NOMO-1 treated with DMSO at 0.1 percent for 48 hours (cell line): Measurements from ENCODE around the gene TCTN1.
"Not testable (repeated sequence)": the region's sequence is repeated elsewhere in the genome, so short reads cannot be mapped to it uniquely, and the experiment has no call there.

Experiments
- DNase-seq: peaks from one replicate; lab custom pipeline; 2025; ENCODE audit not compliant: unreplicated experiment; lab: John Stamatoyannopoulos, UW

Gene TCTN1

DNA sequence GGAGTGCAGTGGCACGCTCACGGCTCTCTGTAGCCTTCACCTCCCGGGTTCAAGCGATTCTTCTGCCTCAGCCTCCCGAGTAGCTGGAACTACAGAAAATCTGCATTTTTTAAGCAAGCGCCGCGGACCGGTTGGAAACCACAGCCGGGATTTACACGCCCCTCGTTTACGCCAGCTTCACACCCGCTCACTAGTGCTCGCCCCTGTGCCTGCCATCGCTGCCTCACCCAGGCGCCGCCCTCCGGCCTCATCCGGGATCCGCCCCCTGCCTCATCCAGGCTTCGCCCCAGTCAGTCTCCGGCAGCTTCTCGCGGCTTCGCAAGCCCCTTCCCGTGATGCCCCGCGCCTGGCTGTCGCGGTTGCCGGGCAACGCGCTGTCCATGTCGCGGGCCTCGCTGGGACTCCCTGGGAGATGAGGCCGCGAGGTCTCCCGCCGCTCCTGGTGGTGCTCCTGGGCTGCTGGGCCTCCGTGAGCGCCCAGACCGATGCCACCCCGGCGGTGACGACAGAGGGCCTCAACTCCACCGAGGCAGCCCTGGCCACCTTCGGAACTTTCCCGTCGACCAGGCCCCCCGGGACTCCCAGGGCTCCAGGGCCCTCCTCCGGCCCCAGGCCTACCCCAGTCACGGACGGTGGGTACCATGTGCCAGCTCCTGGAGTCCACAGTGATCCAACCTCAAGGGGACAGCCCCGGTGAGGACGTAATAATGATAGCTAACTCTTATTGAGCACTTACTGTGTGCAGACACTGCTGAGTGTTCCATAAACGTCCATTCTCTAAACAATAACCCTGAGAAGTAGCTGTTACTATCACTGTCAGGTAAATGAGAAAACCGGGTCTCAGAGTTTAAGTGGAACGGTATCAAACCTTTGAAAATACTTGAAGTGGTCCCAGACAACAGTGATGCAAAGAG, at the start of gene TCTN1:
TCTN1 (plus strand) TSS at position 359 of the 914 bp plus-strand sequence; CDS start at position 413, 54 bp downstream.
- peak; percentile 98 for DNase-seq

DNA sequence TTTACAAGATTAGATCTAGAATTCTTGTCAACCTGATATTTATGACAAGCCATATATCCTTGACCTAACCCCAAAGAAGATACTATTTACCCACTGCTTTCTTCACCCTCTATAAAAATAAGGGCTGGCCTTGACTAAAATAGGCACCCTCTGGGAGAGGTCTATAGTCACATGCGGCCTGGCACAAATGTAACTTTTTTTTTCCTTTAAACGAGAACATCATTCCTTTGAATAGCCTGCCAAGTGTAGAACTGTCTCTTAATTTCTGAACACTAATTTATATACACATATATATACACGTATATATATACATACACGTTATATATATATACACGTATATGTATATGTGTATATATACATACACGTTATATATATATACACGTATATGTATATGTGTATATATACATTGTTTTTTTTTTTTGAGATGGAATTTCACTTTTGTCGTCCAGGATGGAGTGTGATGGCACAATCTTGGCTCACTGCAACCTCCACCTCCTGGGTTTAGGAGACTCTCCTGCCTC, 49.4 kb upstream of the TCTN1 start:
- DNase-seq = no peak

DNA sequence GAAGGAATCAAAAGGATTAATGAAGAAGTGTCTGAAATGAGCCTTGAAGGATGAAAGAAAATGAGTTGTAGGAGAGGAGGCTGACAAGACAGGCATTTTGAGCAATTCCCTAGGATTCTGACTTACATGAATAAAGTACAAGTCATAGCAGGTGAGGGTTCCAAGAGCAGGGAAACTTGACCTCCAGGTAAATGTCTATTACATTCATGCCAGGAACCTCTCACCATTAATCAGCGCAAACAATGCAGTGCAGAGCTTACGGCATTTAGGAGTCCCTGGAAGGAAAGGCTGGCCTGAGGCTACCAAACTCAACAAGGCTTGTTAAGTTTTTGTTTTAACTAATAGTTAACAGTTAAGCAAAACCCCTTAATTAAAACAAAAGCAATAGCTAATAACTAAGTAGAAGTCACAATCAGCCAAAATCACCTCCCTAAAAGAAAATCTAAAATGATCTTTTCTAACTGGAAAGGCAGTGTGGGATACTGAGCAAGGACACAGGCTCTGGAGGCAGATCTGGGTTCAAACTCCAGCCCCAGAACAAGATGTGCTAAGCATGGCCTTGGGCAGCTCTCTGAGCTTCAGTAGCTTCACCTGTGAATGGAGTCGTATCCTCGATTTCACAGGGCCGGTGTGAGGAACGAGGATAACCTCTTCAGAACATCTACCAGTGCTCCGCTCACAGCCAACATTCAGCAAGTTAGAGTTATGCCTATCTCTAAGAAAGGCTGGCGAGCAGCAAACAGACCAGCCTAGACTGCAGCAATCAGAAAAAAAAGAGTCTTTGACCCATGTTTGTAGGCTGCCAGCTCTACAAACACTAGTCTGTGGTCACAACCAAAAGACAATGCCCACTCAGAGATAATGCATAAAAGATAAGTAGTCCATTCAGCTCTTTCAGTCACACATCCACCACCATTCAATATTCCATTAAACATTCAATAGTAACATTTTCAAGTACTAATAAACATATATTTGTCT, 47.7 kb upstream of the TCTN1 start:
- no peak for DNase-seq

DNA sequence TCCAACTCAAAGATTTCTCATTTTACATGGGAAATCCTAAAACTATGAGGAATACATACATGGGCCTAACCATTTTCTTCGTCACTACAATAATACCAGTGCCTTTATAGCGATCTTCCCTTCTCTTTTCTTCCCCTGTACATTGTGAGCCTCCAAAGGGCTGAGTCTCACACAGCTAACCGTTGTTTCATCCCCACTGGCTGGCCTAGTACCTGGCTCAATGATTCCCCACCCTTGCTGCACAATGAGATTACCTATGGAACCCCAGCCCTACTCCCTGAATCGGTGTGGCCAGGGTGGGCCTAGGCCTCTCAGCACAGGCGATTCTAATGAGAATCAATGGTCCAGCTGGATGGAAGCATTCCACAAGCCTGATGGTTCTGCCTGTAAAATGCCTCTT, 46.9 kb upstream of the TCTN1 start:
- no peak for DNase-seq

DNA sequence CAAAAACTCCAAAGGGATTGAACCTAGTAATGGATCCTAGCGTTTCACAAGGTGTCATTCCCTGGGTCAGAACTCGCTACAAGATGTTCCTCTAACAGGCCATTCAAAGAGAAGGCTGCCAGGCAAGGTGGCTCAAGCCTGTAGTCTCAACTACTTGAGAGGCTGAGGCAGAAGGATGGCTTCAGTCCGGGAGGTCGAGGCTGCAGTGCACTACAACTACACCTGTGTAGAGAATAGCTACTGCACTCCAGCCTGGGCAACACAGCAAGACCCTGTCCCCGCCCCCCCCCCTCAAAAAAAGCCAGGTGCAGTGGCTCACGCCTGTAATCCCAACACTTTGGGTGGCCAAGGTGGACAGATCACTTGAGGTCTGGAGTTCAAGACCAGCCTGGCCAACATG, 45.2 kb upstream of the TCTN1 start:
- no peak for DNase-seq

DNA sequence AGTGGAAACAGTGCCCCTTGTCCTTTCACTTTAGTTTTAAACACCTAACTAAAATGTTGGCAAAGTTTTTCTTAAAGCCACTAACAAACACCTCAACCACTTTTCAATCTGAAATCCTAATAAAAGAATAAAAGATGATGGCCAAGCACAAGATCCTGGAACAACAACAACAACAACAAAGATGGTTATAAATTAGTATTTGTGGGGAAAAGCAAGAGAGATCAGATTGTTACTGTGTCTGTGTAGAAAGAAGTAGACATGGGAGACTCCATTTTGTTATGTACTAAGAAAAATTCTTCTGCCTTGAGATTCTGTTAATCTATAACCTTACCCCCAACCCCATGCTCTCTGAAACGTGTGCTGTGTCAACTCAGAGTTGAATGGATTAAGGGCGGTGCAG, 44.1 kb upstream of the TCTN1 start:
- not testable (repeated sequence) for DNase-seq

DNA sequence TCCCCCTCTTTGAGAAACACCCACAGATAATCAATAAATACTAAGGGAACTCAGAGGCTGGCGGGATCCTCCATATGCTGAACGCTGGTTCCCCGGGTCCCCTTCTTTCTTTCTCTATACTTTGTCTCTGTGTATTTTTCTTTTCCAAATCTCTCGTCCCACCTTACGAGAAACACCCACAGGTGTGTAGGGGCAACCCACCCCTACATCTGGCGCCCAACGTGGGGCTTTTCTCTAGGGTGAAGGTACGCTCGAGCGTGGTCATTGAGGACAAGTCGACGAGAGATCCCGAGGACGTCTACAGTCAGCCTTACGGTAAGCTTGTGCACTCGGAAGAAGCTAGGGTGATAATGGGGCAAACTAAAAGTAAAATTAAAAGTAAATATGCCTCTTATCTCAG, 43.1 kb upstream of the TCTN1 start:
- not testable (repeated sequence) for DNase-seq

DNA sequence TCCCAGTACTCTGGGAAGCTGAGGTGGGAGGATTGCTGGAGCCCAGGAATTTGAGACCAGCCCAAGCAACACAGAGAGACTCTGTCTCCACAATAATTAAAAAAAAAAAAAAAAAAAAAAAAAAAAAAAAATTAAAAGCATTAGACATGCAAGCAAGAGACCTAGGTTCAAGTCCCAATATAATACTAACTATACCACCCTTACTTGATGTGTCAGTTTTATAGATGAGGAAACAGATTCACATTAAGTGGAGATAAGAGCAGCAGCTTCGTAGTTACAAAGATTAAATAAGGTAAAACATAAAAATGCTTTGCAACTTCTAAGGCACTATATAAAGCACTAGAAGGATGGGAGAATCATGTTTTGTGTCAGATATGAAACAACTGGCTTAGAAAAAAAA, 39.9 kb upstream of the TCTN1 start:
- no peak for DNase-seq

DNA sequence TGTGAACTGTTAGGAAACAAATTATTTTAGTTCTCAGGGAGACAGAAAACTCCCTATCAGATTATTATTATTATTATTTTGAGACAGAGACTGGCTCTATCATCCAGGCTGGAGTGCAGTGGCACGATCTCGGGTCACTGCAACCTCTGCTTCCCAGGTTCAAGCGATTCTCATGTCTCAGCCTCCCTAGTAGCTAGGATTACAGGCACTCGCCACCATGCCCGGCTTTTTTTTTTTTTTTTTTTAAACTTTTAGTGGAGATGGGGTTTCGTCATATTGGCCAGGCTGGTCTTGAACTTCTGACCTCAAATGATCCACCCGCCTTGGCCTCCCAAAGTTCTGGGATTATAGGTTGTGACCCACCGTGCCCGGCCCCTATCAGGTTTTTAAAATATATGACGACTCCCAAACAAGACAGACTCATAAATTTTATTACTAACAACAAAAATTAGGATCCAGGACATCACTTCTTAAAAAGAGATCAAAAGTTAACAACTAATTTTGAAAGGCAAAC, 39.2 kb upstream of the TCTN1 start:
- DNase-seq = not testable (repeated sequence)

DNA sequence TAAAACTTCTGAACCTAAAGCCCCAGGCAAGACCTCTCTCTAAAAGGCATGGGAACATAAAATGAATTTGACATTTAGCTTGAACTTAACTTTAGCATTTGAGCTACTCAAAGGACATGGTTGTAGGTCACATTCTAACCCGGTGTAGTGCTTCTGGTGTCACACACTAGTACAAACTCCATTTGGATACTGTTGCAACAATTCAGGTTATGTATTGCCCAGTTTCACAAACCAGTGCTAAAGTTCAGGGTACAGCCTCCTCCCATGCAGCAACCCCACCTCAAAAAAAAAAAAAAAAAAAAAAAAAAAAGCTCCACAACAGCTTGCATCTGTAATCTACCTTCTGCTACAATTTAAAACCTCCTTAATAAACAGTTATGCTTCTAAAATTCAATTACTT, 38.6 kb upstream of the TCTN1 start:
- peak; percentile 6 for DNase-seq

DNA sequence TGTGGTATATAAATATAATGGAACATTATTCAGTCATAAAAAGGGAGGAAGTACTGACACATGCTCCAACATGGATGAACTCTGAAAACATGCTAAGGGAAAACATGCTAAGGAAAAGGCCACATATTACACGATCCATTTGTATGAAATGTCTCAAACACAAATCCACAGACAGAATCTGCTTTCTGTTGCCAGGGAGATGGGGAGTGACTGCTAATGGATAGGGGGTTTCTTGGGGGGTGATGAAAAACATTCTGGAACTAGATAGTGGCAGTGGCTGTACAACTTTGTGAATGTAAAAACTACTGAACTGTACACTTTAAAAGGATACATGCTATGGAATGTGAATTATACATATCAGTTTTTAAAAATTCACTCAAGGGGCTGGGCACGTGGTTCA, 37.4 kb upstream of the TCTN1 start:
- DNase-seq = no peak

DNA sequence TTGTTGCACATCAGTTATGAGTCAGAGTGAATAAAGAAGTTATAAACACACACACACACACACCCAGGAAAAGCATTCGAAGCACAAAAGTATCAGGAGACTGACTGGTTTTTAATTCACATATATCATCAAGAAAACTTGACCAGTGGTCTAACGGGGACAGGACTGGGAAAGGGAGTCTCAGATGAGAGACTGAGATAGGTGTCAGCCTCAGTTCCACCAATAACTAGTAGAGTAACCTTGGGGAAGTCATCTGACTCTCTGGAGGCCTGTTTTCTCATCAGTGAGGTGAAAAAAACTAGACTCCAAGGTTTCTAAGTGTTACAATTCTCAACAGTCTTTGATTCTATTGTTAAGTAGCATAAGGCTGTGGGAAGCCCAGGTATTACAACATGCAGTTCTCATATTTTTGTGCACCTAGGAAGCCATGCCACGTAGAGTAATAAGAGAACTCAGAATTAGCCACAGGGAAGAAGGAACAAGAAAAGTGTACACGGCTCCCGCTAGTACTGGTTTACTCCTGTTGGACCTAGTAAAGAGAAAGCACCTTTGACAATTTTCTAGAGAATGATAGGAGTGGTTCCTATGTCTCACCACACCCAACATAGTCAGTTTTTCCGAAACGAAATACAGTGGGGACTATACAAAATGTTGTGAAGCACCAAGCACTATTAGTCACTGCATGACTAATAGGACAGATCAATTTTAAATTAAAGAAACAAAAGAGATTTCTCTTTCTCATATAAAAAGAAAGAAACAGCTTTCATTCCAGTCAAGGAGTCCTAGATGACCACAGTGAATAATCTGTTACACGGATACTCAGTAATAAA, 35.9 kb upstream of the TCTN1 start:
- peak; percentile 69 for DNase-seq

DNA sequence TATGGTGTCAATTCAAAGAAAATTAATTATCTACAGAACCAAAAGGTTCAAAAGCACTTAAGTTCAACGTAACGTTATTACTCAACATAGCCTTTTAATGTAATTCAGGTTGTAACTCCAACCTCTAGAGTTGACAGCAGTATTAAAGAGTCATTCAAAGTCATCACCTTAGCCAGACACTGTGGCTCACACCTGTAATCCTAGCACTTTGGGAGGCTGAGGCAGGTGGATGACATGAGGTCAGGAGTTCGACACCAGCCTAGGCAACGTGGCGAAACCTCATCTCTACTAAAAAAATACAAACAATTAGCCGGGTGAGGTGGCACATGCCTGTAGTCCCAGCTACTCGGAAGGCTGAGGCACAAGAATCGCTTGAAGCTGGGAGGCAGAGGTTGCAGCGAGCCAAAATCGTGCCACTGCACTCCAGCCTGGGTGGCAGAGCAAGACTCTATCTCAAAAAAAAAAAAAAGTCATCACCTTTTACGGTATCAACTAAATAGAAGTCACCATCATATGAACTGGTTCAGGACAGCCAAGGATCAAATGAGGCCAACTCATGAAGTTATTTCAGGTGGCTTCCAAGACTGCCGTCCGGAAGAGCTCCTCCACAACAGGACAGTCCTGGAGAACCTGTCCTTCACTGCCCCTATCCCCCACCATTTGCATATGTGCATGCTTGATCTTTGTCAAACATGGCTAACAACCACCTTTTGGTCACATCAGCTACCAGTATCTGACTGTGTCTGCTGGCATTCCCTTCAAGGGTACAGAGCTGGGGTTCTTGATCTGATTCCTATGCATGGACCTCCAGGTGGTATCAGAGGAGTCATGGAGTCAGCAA, 35.0 kb upstream of the TCTN1 start:
- DNase-seq = no peak

DNA sequence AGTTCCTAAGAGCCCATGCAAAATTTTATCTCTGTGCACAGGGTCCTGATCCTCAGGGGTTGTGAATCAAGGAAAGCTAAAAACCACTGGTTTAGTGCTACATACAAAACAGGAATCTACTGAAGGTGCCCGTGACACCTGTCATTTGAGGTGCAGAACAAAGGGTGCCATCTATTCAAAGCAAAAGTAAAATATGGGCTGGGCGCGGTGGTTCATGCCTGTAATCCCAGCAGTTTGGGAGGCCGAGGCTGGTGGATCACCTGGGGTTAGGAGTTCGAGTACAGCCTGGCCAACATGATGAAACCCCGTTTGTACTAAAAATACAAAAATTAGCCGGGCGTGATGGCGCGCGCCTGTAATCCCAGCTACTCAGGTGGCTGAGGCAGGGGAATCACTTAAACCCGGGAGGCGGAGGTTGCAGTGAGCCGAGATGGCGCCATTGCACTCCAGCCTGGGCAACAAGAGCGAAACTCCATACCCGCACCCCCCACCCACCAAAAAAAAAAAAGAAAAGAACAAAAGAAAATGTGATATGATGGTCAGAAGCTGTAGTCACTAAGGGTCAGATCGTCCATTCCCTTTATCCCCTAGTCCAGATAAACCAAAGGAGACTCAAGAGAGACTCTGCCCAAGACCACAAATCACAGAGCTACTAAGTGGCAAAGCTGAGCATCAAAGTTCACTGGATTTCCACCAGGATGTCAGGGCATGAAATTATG, 34.2 kb upstream of the TCTN1 start:
- DNase-seq = no peak

DNA sequence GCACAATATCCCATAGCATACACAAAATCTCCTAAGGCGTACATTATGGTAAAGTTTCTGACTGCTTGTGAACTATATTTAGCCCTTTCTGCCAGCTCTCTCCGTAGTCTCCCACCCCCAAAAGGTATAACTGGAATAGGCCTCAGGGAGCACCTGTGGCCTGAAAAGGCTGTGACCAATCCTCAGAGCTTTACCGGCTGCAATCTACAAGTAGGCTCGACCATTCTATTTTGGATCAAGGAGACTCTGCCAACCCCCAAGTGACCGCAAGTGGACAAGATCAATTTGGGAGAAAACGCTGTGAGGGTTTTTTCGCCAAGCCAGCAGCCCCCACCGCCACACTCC, 32.0 kb upstream of the TCTN1 start:
- DNase-seq = no peak

DNA sequence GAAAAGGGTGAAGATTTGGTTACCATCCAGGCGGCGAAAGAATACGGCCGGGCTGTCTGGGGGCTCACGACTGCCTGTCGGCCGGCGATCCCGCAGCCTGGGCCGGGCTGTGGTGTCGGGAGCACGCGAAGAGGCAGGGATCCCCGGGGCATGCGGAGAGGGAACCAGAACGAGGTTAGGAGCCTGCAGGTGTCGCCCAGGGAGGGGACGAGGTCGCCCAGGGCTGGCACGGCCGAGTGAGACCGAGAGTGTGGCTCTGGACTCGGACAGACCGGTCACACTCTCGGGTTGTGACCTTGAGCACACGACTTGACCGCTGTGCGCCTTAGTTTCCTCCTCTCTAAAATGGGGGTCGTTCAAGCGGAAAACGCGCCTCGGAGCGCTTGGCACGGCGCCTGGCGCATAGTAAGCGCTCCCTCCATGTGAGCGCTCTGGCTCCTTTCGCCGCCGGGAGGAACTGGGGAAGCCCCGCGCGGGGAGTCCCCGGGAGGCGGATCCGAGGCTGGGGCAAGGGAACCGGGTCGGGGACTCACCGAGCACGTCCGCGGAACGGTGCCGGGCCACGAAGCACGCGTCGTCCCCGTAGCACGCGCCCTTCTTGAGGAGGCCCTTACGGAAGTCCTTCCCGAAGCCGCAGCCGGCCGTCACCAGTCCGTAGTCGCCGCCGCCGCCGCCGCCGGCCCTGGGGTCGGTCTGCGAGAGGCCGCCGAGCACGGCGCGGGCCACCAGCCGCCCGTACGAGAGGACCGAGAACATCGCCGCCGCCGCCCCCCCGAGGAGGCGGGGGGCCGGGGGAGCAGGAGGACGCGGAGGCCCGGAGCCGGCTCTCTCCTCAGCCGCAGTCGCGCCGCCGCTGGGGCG, 31.4 kb upstream of the TCTN1 start:
- DNase-seq = peak; percentile 41

DNA sequence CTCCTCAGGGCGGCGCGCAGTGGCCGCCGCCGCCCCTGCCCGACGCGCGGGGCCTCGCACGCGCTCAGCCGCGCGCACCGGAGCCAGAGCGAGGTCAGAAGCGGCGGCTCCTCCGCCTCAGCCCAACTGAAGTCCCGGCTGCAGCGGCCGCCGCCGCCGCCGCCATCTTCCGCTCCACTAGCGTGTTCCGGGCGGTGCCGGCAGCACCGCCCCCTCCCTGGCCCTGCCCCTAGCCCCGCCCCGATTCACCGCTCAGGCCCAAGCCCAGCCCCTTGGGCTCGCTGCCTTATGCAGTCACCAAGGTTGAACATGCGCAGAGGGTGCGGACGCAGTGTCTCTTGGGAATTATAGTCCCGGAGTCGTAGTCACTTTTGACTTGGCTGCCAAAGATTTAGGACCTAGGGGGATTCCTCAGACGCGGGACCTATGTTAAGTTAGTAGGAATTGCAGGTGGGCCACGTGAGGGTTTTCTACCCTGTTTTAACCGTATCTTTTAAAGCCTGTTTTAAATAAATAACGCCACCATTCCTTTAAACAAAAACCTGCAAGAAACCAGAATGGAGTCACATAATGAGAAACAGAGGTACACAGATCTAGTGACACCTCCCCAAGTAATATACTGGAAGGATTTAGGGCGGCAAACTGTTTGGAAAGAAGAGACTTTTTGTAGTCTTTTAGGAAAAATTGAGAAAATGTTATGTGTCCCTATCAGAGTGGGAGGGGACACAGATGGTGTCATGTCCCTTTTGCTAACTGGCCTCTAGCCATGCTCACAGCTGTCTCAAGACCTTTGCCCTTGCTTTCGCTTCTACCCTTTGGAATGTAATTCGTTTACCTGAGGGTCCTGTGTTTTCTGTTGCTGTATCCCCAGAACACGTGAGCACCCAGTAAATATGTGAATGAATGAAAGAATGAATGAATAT, 30.5 kb upstream of the TCTN1 start, which contains the start of gene PPTC7:
PPTC7 (minus strand) TSS at position 182 of the 923 bp plus-strand sequence. CDS start 287 bp downstream, outside the sequence.
- DNase-seq = peak; percentile 95
